HepG2 (cell line): Measurements from ENCODE around the gene PAN2. TPM values are rescaled to one million over a fixed set of nuclear protein-coding genes. Genes with fewer than 3 reads are reported as not detected.

Experiments used
- ARNT2 ChIP-seq: sonication (generic); formaldehyde crosslinking; IDR thresholded peaks from 2 replicates; pipeline ENCODE4 v1.8.0; 2022; ENCODE audit warnings: mild to moderate bottlenecking, low read depth, missing genetic modification reagents, moderate library complexity
- KMT2B ChIP-seq: IDR thresholded peaks from 2 replicates; pipeline ENCODE4 v1.6.1; 2016; ENCODE audit warnings: missing genetic modification reagents, missing compliant biosample characterization
- PAX8 ChIP-seq: sonication (generic); formaldehyde crosslinking; IDR thresholded peaks from 2 replicates; pipeline ENCODE4 v1.8.0; 2022; ENCODE audit warnings: mild to moderate bottlenecking, missing genetic modification reagents, borderline replicate concordance
- POLR2AphosphoS5 ChIP-seq: IDR thresholded peaks from 2 replicates; pipeline ENCODE4 v1.6.1; 2012; ENCODE audit warnings: low read depth, low read length
- PPARG ChIP-seq: conservative IDR thresholded peaks from 2 replicates; pipeline ENCODE4 v1.6.1; 2016; ENCODE audit warnings: missing biosample characterization, missing genetic modification reagents
- PRMT3 ChIP-seq: sonication (generic); formaldehyde crosslinking; IDR thresholded peaks from 2 replicates; pipeline ENCODE4 v1.8.1; 2022; ENCODE audit warnings: low read depth, mild to moderate bottlenecking, moderate library complexity, missing genetic modification reagents, borderline replicate concordance
- RARG ChIP-seq: sonication (generic); formaldehyde crosslinking; IDR thresholded peaks from 2 replicates; pipeline ENCODE4 v1.4.0; 2020; ENCODE audit warnings: low read depth, mild to moderate bottlenecking, missing genetic modification reagents
- RELA ChIP-seq: sonication (generic); formaldehyde crosslinking; IDR thresholded peaks from 2 replicates; pipeline ENCODE4 v1.4.0; 2020; ENCODE audit warnings: missing genetic modification reagents
- SPEN ChIP-seq: sonication (generic); formaldehyde crosslinking; IDR thresholded peaks from 2 replicates; pipeline ENCODE4 v1.5.1; 2020; ENCODE audit warnings: low read depth, mild to moderate bottlenecking, missing genetic modification reagents
- TIGD3 ChIP-seq: sonication (generic); formaldehyde crosslinking; IDR thresholded peaks from 2 replicates; pipeline ENCODE4 v1.5.1; 2020; ENCODE audit warnings: mild to moderate bottlenecking, missing genetic modification reagents, borderline replicate concordance
- U2AF1 ChIP-seq: fragments of 200-400 bp; formaldehyde crosslinking; optimal IDR thresholded peaks from 2 replicates; pipeline ENCODE3; 2017; ENCODE audit warnings: mild to moderate bottlenecking, low read depth, low read length
- ZFP1 ChIP-seq: IDR thresholded peaks from 2 replicates; pipeline ENCODE4 v1.6.1; 2016
- ZNF143 ChIP-seq: sonication (generic); formaldehyde crosslinking; IDR thresholded peaks from 2 replicates; pipeline ENCODE4 v1.4.0; 2020; ENCODE audit warnings: missing genetic modification reagents
- ZNF749 ChIP-seq: sonication (generic); formaldehyde crosslinking; IDR thresholded peaks from 2 replicates; pipeline ENCODE4 v1.8.0; 2022; ENCODE audit warnings: mild to moderate bottlenecking, missing genetic modification reagents, moderate library complexity, borderline replicate concordance
- ZNF772 ChIP-seq: sonication (generic); formaldehyde crosslinking; IDR thresholded peaks from 2 replicates; pipeline ENCODE4 v1.5.0; 2020; ENCODE audit warnings: mild to moderate bottlenecking, missing genetic modification reagents
- polyA plus RNA-seq, 8 experiments: library from polyadenylated mRNA; depleted of rRNA in 3 of 8; stranded (reverse) in 7 of 8; unstranded in 1 of 8; fragments of >200 nt; fragmentation: Illumina TruSeq in 4 of 8; extraction: Trizol in 4 of 8; gene quantifications; 2 replicates each; pipeline versions ENCODE4 v1.2.1 to v1.2.3, GENCODE V29; 2011 to 2016; ENCODE audit warnings: low read depth in 4 of 8, missing spikeins in 1 of 8, mixed read lengths in 1 of 8; ENCODE audit not compliant: insufficient read depth in 1 of 8
- total RNA-seq, 5 experiments: library from RNA; depleted of rRNA; stranded (reverse); fragments of >200 nt; fragmentation: Illumina TruSeq; extraction: Trizol; gene quantifications; 2 replicates each; pipeline ENCODE4 v1.2.3, GENCODE V29; 2016; ENCODE audit warnings: low read depth in 1 of 5
- TF ChIP-seq, protein P1 (sequence below): sonication (generic); formaldehyde crosslinking; IDR thresholded peaks from 2 replicates; pipeline ENCODE4 v1.4.0; 2020; ENCODE audit warnings: missing genetic modification reagents
- TF ChIP-seq, protein P2 (sequence below): sonication (generic); formaldehyde crosslinking; IDR thresholded peaks from 2 replicates; pipeline ENCODE4 v1.4.0; 2020; ENCODE audit warnings: missing genetic modification reagents
- TF ChIP-seq, protein P3 (sequence below): IDR thresholded peaks from 2 replicates; pipeline ENCODE4 v1.6.1; 2016; ENCODE audit warnings: mild to moderate bottlenecking
- TF ChIP-seq, protein P4 (sequence below): IDR thresholded peaks from 2 replicates; pipeline ENCODE4 v1.6.1; 2018; ENCODE audit warnings: missing genetic modification reagents
- TF ChIP-seq, protein P5 (sequence below): sonication (generic); formaldehyde crosslinking; conservative IDR thresholded peaks from 2 replicates; pipeline ENCODE4 v1.4.0; 2020; ENCODE audit warnings: missing genetic modification reagents

Gene PAN2
- total and polyA plus RNA-seq, 2 of the 13 experiments (the other 11 are each of a cell fraction or from before 2014, with no cell fraction given): 27.2 to 61.1 TPM

GRCh38 chr12:56315622-56316473 is 18.0 kb downstream of the PAN2 start, which contains the start of gene CNPY2 (continued):
- TF ChIP-seq, protein P1, sequence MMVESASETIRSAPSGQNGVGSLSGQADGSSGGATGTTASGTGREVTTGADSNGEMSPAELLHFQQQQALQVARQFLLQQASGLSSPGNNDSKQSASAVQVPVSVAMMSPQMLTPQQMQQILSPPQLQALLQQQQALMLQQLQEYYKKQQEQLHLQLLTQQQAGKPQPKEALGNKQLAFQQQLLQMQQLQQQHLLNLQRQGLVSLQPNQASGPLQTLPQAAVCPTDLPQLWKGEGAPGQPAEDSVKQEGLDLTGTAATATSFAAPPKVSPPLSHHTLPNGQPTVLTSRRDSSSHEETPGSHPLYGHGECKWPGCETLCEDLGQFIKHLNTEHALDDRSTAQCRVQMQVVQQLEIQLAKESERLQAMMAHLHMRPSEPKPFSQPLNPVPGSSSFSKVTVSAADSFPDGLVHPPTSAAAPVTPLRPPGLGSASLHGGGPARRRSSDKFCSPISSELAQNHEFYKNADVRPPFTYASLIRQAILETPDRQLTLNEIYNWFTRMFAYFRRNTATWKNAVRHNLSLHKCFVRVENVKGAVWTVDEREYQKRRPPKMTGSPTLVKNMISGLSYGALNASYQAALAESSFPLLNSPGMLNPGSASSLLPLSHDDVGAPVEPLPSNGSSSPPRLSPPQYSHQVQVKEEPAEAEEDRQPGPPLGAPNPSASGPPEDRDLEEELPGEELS: no peak; the same call in 1 of the 2 replicates
- no peak for TF ChIP-seq PAX8
- no peak for TF ChIP-seq PRMT3 (CRISPR knock-in tag)
- 0 out of 2 replicates have a peak, but pooled peaks have one; percentile 19 for TF ChIP-seq ZNF749 (CRISPR knock-in tag)
- peak; percentile 79 for TF ChIP-seq POLR2AphosphoS5
- TF ChIP-seq, protein P2, sequence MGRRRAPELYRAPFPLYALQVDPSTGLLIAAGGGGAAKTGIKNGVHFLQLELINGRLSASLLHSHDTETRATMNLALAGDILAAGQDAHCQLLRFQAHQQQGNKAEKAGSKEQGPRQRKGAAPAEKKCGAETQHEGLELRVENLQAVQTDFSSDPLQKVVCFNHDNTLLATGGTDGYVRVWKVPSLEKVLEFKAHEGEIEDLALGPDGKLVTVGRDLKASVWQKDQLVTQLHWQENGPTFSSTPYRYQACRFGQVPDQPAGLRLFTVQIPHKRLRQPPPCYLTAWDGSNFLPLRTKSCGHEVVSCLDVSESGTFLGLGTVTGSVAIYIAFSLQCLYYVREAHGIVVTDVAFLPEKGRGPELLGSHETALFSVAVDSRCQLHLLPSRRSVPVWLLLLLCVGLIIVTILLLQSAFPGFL (CRISPR knock-in tag): no peak
- peak; percentile 94 for TF ChIP-seq ZFP1 (CRISPR knock-in tag)
- TF ChIP-seq SPEN (CRISPR knock-in tag): peak; percentile 89
- TF ChIP-seq, protein P3, sequence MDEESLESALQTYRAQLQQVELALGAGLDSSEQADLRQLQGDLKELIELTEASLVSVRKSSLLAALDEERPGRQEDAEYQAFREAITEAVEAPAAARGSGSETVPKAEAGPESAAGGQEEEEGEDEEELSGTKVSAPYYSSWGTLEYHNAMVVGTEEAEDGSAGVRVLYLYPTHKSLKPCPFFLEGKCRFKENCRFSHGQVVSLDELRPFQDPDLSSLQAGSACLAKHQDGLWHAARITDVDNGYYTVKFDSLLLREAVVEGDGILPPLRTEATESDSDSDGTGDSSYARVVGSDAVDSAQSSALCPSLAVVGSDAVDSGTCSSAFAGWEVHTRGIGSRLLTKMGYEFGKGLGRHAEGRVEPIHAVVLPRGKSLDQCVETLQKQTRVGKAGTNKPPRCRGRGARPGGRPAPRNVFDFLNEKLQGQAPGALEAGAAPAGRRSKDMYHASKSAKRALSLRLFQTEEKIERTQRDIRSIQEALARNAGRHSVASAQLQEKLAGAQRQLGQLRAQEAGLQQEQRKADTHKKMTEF (CRISPR knock-in tag): peak; percentile 77
- no peak for TF ChIP-seq RARG
- TF ChIP-seq, protein P4, sequence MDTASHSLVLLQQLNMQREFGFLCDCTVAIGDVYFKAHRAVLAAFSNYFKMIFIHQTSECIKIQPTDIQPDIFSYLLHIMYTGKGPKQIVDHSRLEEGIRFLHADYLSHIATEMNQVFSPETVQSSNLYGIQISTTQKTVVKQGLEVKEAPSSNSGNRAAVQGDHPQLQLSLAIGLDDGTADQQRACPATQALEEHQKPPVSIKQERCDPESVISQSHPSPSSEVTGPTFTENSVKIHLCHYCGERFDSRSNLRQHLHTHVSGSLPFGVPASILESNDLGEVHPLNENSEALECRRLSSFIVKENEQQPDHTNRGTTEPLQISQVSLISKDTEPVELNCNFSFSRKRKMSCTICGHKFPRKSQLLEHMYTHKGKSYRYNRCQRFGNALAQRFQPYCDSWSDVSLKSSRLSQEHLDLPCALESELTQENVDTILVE (CRISPR knock-in tag): no peak
- TF ChIP-seq KMT2B (CRISPR knock-in tag): no peak; the same call in none of the 2 replicates
- TF ChIP-seq ZNF143 (CRISPR knock-in tag): peak; percentile 99
- TF ChIP-seq PPARG: peak; percentile 35; the same call in 1 of the 2 replicates
- no peak for TF ChIP-seq TIGD3 (CRISPR knock-in tag)
- TF ChIP-seq U2AF1: no peak
- TF ChIP-seq ZNF772 (CRISPR knock-in tag): peak; percentile 85
- peak; percentile 96 for TF ChIP-seq ARNT2 (CRISPR knock-in tag)
- TF ChIP-seq RELA (CRISPR knock-in tag): no peak
- TF ChIP-seq, protein P5, sequence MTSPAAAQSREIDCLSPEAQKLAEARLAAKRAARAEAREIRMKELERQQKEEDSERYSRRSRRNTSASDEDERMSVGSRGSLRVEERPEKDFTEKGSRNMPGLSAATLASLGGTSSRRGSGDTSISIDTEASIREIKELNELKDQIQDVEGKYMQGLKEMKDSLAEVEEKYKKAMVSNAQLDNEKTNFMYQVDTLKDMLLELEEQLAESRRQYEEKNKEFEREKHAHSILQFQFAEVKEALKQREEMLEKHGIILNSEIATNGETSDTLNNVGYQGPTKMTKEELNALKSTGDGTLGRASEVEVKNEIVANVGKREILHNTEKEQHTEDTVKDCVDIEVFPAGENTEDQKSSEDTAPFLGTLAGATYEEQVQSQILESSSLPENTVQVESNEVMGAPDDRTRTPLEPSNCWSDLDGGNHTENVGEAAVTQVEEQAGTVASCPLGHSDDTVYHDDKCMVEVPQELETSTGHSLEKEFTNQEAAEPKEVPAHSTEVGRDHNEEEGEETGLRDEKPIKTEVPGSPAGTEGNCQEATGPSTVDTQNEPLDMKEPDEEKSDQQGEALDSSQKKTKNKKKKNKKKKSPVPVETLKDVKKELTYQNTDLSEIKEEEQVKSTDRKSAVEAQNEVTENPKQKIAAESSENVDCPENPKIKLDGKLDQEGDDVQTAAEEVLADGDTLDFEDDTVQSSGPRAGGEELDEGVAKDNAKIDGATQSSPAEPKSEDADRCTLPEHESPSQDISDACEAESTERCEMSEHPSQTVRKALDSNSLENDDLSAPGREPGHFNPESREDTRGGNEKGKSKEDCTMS (CRISPR knock-in tag): no peak
